PFSK-1 (cell line): ENCODE results near the gene GNA14.

ENCODE experiments used
- POLR2AphosphoS5 ChIP-seq: IDR thresholded peaks from 2 replicates; pipeline ENCODE4 v1.6.1; 2012; ENCODE audit warnings: low read depth, mild to moderate bottlenecking, control low read depth, low read length, moderate library complexity
- REST ChIP-seq, 2 experiments: IDR thresholded peaks; 2 replicates each; pipeline versions ENCODE4 v1.6.1 to v1.8.0; 2011 to 2012; ENCODE audit warnings: low read depth in 2 of 2, low read length in 2 of 2, control low read depth in 1 of 2, inconsistent platforms in 1 of 2, mild to moderate bottlenecking in 1 of 2, moderate library complexity in 1 of 2; ENCODE audit not compliant: insufficient read depth in 1 of 2
- SIN3A ChIP-seq: IDR thresholded peaks from 2 replicates; pipeline ENCODE4 v1.6.1; 2012; ENCODE audit warnings: mild to moderate bottlenecking, low read length, moderate library complexity, borderline replicate concordance; ENCODE audit not compliant: insufficient read depth
- TAF1 ChIP-seq: IDR thresholded peaks from 2 replicates; pipeline ENCODE4 v1.6.1; 2012; ENCODE audit warnings: low read length, control low read depth, borderline replicate concordance; ENCODE audit not compliant: insufficient read depth

- TF ChIP-seq POLR2AphosphoS5 (no peak), TAF1 (no peak), SIN3A (no peak), REST (IDR thresholded peaks at IDR 0.05; ENCODE audit: insufficient read depth in 1 of 2, low read depth in 2 of 2, low read length in 2 of 2) (no peak)
Measured at GRCh38 chr9:77605449-77606220, 42.5 kb downstream of the GNA14 start.
